Measurements from ENCODE around the gene GPBP1.

Gene GPBP1

DNA sequence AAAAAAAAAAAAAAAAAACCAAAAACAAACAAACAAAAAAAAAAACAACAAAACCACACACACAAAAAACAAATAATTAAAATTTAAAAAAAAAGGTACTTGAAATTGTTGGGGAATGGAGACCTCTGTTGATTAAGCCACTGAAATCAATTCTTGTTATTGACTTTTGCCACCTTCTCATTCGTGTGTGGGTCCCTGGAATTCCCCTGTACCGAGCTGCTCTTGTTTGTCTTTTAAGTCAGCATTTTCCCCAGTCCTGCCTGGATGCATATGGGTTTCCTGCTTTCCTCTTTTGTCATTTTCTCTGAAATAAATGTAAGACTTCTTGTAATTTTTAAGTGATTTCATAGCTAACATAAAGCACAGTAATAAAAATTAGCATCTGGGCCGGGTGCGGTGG is 45.5 kb downstream of the GPBP1 start:
- Histone ChIP-seq H3K27ac (ENCODE audit: low read depth, low read length) (no peak overlapping the region), H3K9me2 (replicated peaks; ENCODE audit: control insufficient read depth, low read length) (no peaks in the 10 kb centered on the region), H3K4me2 (ENCODE audit: low read length) (no peak overlapping the region), H3K4me1 (ENCODE audit: control insufficient read depth, low read length) (peaks cover 8% of the 10 kb centered on the region), H3K9me3 (ENCODE audit: control insufficient read depth, insufficient read depth, low read length) (no peaks in the 10 kb centered on the region), H3K27me3 (ENCODE audit: control insufficient read depth, low read length) (no peaks in the 10 kb centered on the region), H3F3A (ENCODE audit: control insufficient read depth, insufficient read depth) (peaks cover 17% of the 10 kb centered on the region), H3K79me2 (ENCODE audit: control insufficient read depth, low read length) (peaks cover 93% of the 10 kb centered on the region), H3K4me3 (ENCODE audit: low read length) (no peak overlapping the region), H3K36me3 (ENCODE audit: control insufficient read depth, low read length) (peaks cover 67% of the 10 kb centered on the region), H4K20me1 (ENCODE audit: control insufficient read depth, insufficient read depth, low read depth, low read length) (peaks cover 17% of the 10 kb centered on the region)
- TF ChIP-seq, protein P1, sequence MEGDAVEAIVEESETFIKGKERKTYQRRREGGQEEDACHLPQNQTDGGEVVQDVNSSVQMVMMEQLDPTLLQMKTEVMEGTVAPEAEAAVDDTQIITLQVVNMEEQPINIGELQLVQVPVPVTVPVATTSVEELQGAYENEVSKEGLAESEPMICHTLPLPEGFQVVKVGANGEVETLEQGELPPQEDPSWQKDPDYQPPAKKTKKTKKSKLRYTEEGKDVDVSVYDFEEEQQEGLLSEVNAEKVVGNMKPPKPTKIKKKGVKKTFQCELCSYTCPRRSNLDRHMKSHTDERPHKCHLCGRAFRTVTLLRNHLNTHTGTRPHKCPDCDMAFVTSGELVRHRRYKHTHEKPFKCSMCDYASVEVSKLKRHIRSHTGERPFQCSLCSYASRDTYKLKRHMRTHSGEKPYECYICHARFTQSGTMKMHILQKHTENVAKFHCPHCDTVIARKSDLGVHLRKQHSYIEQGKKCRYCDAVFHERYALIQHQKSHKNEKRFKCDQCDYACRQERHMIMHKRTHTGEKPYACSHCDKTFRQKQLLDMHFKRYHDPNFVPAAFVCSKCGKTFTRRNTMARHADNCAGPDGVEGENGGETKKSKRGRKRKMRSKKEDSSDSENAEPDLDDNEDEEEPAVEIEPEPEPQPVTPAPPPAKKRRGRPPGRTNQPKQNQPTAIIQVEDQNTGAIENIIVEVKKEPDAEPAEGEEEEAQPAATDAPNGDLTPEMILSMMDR (IDR thresholded peaks at IDR 0.05; ENCODE audit: low read depth, low read length, poor library complexity, severe bottlenecking), result no peak
- no peak for TF ChIP-seq EZH2phosphoT487 (IDR thresholded peaks at IDR 0.05; ENCODE audit: borderline replicate concordance, low read length)

DNA sequence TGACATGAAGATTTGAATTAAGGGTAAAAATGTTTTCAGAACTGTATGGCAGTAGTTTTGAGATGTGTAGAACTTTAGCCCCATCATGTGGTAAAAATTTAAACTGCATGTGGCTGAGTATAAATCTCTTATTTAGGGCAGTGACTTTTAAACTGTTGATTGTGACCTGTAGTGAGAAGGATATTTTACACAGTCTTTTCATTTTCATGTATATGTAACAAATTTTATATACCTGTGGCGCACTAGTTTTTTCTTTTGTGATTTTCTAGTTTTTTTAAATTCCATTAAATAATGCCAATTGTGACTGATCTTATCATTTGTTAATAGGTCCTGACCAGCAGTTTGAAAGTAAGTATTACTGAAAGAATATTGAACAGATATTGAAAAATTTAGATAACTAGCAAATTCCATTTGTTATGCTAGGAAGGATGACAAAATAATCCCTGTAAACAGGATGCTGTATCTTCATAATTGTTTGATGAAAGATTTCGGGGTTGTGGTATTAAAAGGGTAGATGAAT is 47.2 kb downstream of the GPBP1 start:
- Histone ChIP-seq H3K9me2 (replicated peaks; ENCODE audit: control insufficient read depth, low read length) (no peaks in the 10 kb centered on the region), H3K4me2 (ENCODE audit: low read length) (no peak overlapping the region), H3K4me1 (ENCODE audit: control insufficient read depth, low read length) (peaks cover 10% of the 10 kb centered on the region), H3K4me3 (ENCODE audit: low read length) (no peak overlapping the region), H3K9me3 (ENCODE audit: control insufficient read depth, insufficient read depth, low read length) (no peaks in the 10 kb centered on the region), H3K27me3 (ENCODE audit: control insufficient read depth, low read length) (no peaks in the 10 kb centered on the region), H3F3A (ENCODE audit: control insufficient read depth, insufficient read depth) (peaks cover 17% of the 10 kb centered on the region), H3K79me2 (ENCODE audit: control insufficient read depth, low read length) (peaks cover 93% of the 10 kb centered on the region), H3K36me3 (ENCODE audit: control insufficient read depth, low read length) (peaks cover 64% of the 10 kb centered on the region), H4K20me1 (ENCODE audit: control insufficient read depth, insufficient read depth, low read depth, low read length) (peaks cover 23% of the 10 kb centered on the region), H3K27ac (ENCODE audit: low read depth, low read length) (0 out of 2 replicates have a peak overlapping the region, but pooled peaks have one; percentile 13)
- TF ChIP-seq EZH2phosphoT487 (IDR thresholded peaks at IDR 0.05; ENCODE audit: borderline replicate concordance, low read length), result no peak
- TF ChIP-seq, protein P1 (IDR thresholded peaks at IDR 0.05; ENCODE audit: low read depth, low read length, poor library complexity, severe bottlenecking), result peak; percentile 79

DNA sequence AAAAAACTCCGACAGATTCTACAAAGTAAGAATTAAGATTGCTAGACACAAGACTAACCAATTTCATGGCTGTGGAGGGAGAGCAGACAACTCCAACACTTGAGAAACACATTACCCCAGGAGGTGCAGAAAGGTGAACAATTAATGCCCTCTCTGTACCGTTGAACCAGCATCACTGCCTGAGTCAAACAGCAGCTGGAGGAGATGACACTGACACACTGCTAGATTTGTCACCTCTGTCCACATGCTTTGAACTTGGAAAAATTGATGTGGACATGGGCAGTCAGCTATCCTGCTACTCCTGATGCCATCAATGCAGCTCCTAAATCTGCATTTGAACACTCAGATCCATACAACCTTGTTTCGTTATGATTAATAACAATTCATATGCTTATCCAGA is 51.7 kb downstream of the GPBP1 start:
- Histone ChIP-seq H3K9me3 (ENCODE audit: control insufficient read depth, insufficient read depth, low read length) (no peaks in the 10 kb centered on the region), H3K4me2 (ENCODE audit: low read length) (no peak overlapping the region), H3K27ac (ENCODE audit: low read depth, low read length) (no peak overlapping the region), H3K4me1 (ENCODE audit: control insufficient read depth, low read length) (peaks cover 18% of the 10 kb centered on the region), H3F3A (ENCODE audit: control insufficient read depth, insufficient read depth) (0 out of 2 replicates have a peak, but pooled peaks cover 3% of the 10 kb centered on the region), H3K27me3 (ENCODE audit: control insufficient read depth, low read length) (no peaks in the 10 kb centered on the region), H3K79me2 (ENCODE audit: control insufficient read depth, low read length) (peaks cover 95% of the 10 kb centered on the region), H3K36me3 (ENCODE audit: control insufficient read depth, low read length) (peaks cover 60% of the 10 kb centered on the region), H3K9me2 (replicated peaks; ENCODE audit: control insufficient read depth, low read length) (no peaks in the 10 kb centered on the region), H4K20me1 (ENCODE audit: control insufficient read depth, insufficient read depth, low read depth, low read length) (peaks cover 22% of the 10 kb centered on the region), H3K4me3 (ENCODE audit: low read length) (no peak overlapping the region)
- TF ChIP-seq, protein P1 (IDR thresholded peaks at IDR 0.05; ENCODE audit: low read depth, low read length, poor library complexity, severe bottlenecking), result no peak
- TF ChIP-seq EZH2phosphoT487 (IDR thresholded peaks at IDR 0.05; ENCODE audit: borderline replicate concordance, low read length), result no peak
